Endodermal cell (in vitro differentiated cells): Measurements from ENCODE around the gene AP3D1. TPM values are rescaled to one million over a fixed set of nuclear protein-coding genes. Genes with fewer than 3 reads are reported as not detected.
A peak's percentile ranks its signal among the peaks of the same experiment; 100 is the strongest.

Experiments
- DNase-seq: peaks from one replicate; pipeline ENCODE4 v3.0.0-alpha.2; 2017
- H3K27ac ChIP-seq: 2 replicates; pipeline ENCODE4 v1.5.1; 2013; ENCODE audit warnings: mild to moderate bottlenecking, low read depth, low read length, moderate library complexity
- H3K27me3 ChIP-seq: 2 replicates; pipeline ENCODE4 v1.6.1; 2013; ENCODE audit warnings: mild to moderate bottlenecking, low read length, moderate library complexity; ENCODE audit not compliant: insufficient read depth, control insufficient read depth, poor library complexity, severe bottlenecking
- H3K36me3 ChIP-seq: 2 replicates; pipeline ENCODE4 v1.7.0; 2013; ENCODE audit warnings: mild to moderate bottlenecking, low read length, moderate library complexity; ENCODE audit not compliant: control insufficient read depth, insufficient read depth
- H3K4me1 ChIP-seq: one replicate; pipeline ENCODE4 v1.7.0; 2013; ENCODE audit warnings: low read length; ENCODE audit not compliant: control insufficient read depth, insufficient read depth
- H3K4me3 ChIP-seq: 2 replicates; pipeline ENCODE4 v1.5.1; 2013; ENCODE audit warnings: mild to moderate bottlenecking, low read length, moderate library complexity
- H3K9ac ChIP-seq: 2 replicates; pipeline ENCODE4 v1.6.1; 2013; ENCODE audit warnings: mild to moderate bottlenecking, low read length, moderate library complexity; ENCODE audit not compliant: poor library complexity, severe bottlenecking; ENCODE audit errors: extremely low read depth
- H3K9me3 ChIP-seq: 2 replicates; pipeline ENCODE4 v1.6.1; 2013; ENCODE audit warnings: mild to moderate bottlenecking, low read length, moderate library complexity; ENCODE audit not compliant: control insufficient read depth
- H3K27ac Mint-ChIP-seq: 2 replicates; pipeline ENCODE4 v1.8.0; 2020; ENCODE audit warnings: mixed read lengths
- H3K27me3 Mint-ChIP-seq: 2 replicates; pipeline ENCODE4 v1.8.0; 2021; ENCODE audit warnings: mild to moderate bottlenecking, mixed read lengths; ENCODE audit not compliant: insufficient read depth
- H3K36me3 Mint-ChIP-seq: 2 replicates; pipeline ENCODE4 v1.8.0; 2020; ENCODE audit warnings: low read depth, mixed read lengths
- H3K4me1 Mint-ChIP-seq: 2 replicates; pipeline ENCODE4 v1.8.0; 2020; ENCODE audit warnings: mixed read lengths
- H3K4me3 Mint-ChIP-seq: 2 replicates; pipeline ENCODE4 v1.8.0; 2020; ENCODE audit warnings: mild to moderate bottlenecking, moderate library complexity, mixed read lengths
- H3K9me3 Mint-ChIP-seq: 2 replicates; pipeline ENCODE4 v1.8.0; 2020; ENCODE audit warnings: mild to moderate bottlenecking, mixed read lengths
- CTCF ChIP-seq: fragments of 200-600 bp; sonication (generic); conservative IDR thresholded peaks from 2 replicates; pipeline ENCODE4 v1.5.0; 2021; ENCODE audit warnings: antibody characterized with exemption, mild to moderate bottlenecking
- WGBS, 2 experiments: methylation state at CpG; one replicate each; pipeline versions ENCODE4 v1.1.5 to v1.1.7; 2013; ENCODE audit warnings: missing lambda C conversion rate in 2 of 2, mixed read lengths in 1 of 2; ENCODE audit not compliant: insufficient coverage in 1 of 2, insufficient read length in 1 of 2; 5-methylcytosine and 5-hydroxymethylcytosine counted together
- total RNA-seq, 2 donors: library from RNA; stranded (reverse); fragmentation: NEBNext Ultra II Directional in 1 of 2; extraction: Animal tissue kit (Norgen Biotek cat#: 25700) in 1 of 2; gene quantifications; 2 replicates in 1 of 2; 3 replicates in 1 of 2; pipeline ENCODE4 v1.2.1, GENCODE V29; 2021

The AP3D1 gene
- total RNA-seq, 2 donors from 2014 or later, result 162 to 181 TPM

- Mint-ChIP-seq H3K4me1 (peaks cover 9% of the 10 kb centered on the region), H3K36me3 (peaks cover 3% of the 10 kb centered on the region), H3K27me3 (peaks cover 2% of the 10 kb centered on the region), H3K9me3 (no peaks in the 10 kb centered on the region), H3K4me3 (no peak overlapping the region), H3K27ac (no peak overlapping the region)
- no peak for TF ChIP-seq CTCF
- H3K27ac ChIP-seq, result no peak overlapping the region
- no peaks in the 10 kb centered on the region for H3K9me3 ChIP-seq
- DNase-seq, result no peak
- H3K4me3 ChIP-seq, result no peak overlapping the region
- H3K9ac ChIP-seq, result no peak overlapping the region
- 89 to 98% methylated on average over 9 to 10 of the region's 10 CpGs for WGBS, 2 experiments
- peaks cover 6% of the 10 kb centered on the region for H3K36me3 ChIP-seq
- peaks cover 4% of the 10 kb centered on the region for H3K4me1 ChIP-seq
- no peaks in the 10 kb centered on the region for H3K27me3 ChIP-seq
Observed at GRCh38 chr19:2154587-2155075, 3.3 kb upstream of the AP3D1 start.

- peaks cover 13% of the 10 kb centered on the region for H3K36me3 ChIP-seq
- peaks cover 4% of the 10 kb centered on the region for H3K4me1 ChIP-seq
- no peaks in the 10 kb centered on the region for H3K27me3 Mint-ChIP-seq
- no peaks in the 10 kb centered on the region for H3K9me3 Mint-ChIP-seq
- no peaks in the 10 kb centered on the region for H3K27me3 ChIP-seq
- peak overlapping the region; percentile 93 for H3K9ac ChIP-seq
- H3K4me3 ChIP-seq, result peak overlapping the region; percentile 93
- no peak for TF ChIP-seq CTCF
- WGBS, 2 experiments, result 0 to 1% methylated on average over 25 to 36 of the region's 36 CpGs
- H3K27ac ChIP-seq, result peak overlapping the region; percentile 68
- H3K9me3 ChIP-seq, result no peaks in the 10 kb centered on the region
- no peak overlapping the region for H3K27ac Mint-ChIP-seq
- H3K36me3 Mint-ChIP-seq, result peaks cover 9% of the 10 kb centered on the region
- peak overlapping the region; percentile 80 for H3K4me3 Mint-ChIP-seq
- H3K4me1 Mint-ChIP-seq, result peaks cover 12% of the 10 kb centered on the region
- DNase-seq, result no peak
Observed at GRCh38 chr19:2150794-2151338, 500 bp downstream of the AP3D1 start.

- no peaks in the 10 kb centered on the region for H3K9me3 ChIP-seq
- peaks cover 4% of the 10 kb centered on the region for H3K4me1 ChIP-seq
- Mint-ChIP-seq H3K27me3 (no peaks in the 10 kb centered on the region), H3K4me3 (peak overlapping the region; percentile 80), H3K27ac (peak overlapping the region; percentile 91), H3K36me3 (peaks cover 9% of the 10 kb centered on the region), H3K4me1 (peaks cover 12% of the 10 kb centered on the region), H3K9me3 (no peaks in the 10 kb centered on the region)
- H3K27ac ChIP-seq, result no peak overlapping the region
- peak overlapping the region; percentile 93 for H3K9ac ChIP-seq
- peak overlapping the region; percentile 93 for H3K4me3 ChIP-seq
- no peak for DNase-seq
- WGBS, 2 experiments, result 35 to 48% methylated on average over 18 to 30 of the region's 30 CpGs
- H3K36me3 ChIP-seq, result peaks cover 19% of the 10 kb centered on the region
- no peak for TF ChIP-seq CTCF
- H3K27me3 ChIP-seq, result no peaks in the 10 kb centered on the region
Observed at GRCh38 chr19:2149980-2150793, 1.2 kb downstream of the AP3D1 start.
